ENCODE results near the gene PIEZO2.

DNA sequence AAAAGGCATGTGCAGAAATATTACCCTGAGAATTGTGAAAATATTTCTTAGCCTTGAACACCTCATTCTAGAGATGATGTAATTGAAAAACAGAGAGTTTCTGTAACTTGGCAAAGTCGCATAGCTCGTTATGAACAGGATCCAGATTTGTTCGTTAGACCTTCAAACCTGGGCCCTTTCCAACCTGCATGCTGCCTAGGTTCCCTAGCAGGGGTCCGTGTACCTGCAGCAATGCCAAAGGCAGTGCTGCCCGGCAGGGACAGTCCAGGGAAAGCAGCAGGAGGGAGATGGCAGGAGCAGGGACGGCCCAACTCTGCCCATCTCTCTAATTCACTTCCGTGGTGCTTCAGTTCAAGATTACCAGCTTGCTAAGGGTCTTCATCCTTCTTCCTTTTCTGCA, 12.0 kb downstream of the PIEZO2 start:
- TF ChIP-seq CTCF (IDR thresholded peaks at IDR 0.05) (no peak), POLR2AphosphoS5 (IDR thresholded peaks at IDR 0.05; ENCODE audit: low read depth, low read length) (no peak), SIN3A (IDR thresholded peaks at IDR 0.05; ENCODE audit: borderline replicate concordance, insufficient read depth, low read depth, low read length) (no peak)
- TF ChIP-seq, protein P1, sequence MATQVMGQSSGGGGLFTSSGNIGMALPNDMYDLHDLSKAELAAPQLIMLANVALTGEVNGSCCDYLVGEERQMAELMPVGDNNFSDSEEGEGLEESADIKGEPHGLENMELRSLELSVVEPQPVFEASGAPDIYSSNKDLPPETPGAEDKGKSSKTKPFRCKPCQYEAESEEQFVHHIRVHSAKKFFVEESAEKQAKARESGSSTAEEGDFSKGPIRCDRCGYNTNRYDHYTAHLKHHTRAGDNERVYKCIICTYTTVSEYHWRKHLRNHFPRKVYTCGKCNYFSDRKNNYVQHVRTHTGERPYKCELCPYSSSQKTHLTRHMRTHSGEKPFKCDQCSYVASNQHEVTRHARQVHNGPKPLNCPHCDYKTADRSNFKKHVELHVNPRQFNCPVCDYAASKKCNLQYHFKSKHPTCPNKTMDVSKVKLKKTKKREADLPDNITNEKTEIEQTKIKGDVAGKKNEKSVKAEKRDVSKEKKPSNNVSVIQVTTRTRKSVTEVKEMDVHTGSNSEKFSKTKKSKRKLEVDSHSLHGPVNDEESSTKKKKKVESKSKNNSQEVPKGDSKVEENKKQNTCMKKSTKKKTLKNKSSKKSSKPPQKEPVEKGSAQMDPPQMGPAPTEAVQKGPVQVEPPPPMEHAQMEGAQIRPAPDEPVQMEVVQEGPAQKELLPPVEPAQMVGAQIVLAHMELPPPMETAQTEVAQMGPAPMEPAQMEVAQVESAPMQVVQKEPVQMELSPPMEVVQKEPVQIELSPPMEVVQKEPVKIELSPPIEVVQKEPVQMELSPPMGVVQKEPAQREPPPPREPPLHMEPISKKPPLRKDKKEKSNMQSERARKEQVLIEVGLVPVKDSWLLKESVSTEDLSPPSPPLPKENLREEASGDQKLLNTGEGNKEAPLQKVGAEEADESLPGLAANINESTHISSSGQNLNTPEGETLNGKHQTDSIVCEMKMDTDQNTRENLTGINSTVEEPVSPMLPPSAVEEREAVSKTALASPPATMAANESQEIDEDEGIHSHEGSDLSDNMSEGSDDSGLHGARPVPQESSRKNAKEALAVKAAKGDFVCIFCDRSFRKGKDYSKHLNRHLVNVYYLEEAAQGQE (IDR thresholded peaks at IDR 0.05; ENCODE audit: insufficient read depth in 1 of 2, low read depth in 2 of 2, low read length in 1 of 2) = no peak

All from Panc1 (cell line).